ENCODE results near the gene CCDC77. TPM values are rescaled to one million over a fixed set of nuclear protein-coding genes. Genes with fewer than 3 reads are reported as not detected.
"Not testable (repeated sequence)": the region's sequence is repeated elsewhere in the genome, so short reads cannot be mapped to it uniquely, and the experiment has no call there.

Gene CCDC77
- total RNA-seq, 4 donors from 2014 or later, result 3.4 to 18.3 (median 5.7) TPM

DNA sequence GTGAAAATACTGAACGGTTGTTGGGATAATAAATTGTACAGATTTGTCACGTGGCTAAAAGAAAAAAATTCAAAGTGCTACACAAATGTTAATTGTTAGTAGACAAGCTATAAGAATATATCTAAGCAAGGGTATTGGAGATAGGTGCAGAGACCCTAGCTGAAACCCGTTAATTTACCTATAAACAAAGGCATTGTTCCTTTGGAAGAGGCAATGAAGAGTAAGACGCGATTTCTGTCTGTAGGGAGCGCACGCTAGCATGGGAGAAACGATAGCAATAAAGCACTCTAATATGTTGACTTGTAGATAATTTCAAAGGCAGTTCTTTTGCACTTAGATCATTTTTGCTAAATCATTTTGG, 565 bp downstream of the CCDC77 start:
- H3K4me3 ChIP-seq (ENCODE audit: low read depth, poor library complexity, severe bottlenecking), result peak overlapping the region; percentile 75
- DNase-seq (ENCODE audit: low spot score in 2 of 2), result no peak
- WGBS, 2 donors, result 1% methylated on average over 8 of the region's 8 CpGs
- intact Hi-C loops (cut with DNase I; ENCODE audit: low total_unique reads), result no loop called here
- TF ChIP-seq CTCF (IDR thresholded peaks at IDR 0.05) (no peak), POLR2A (IDR thresholded peaks at IDR 0.05) (no peak)

DNA sequence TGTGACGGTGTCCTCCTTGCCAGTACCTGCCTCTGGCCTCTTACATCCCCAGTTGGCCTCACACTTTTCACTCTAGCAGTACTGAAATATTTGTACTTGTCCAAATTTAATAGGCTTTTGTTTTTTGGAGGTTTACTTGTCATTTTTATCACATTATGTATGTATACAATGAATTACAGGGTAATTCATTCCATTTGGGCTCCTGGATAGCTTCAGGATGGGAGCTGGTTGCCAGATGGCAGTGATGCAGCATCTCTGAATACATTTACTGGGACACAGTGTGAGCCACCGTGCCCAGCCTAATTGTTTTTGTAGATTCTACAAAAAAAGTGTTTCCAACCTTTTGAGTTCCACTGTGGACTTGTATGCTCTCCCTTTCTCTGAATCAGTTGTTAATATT, 13.4 kb downstream of the CCDC77 start:
- 74 to 76% methylated on average over 2 of the region's 2 CpGs for WGBS, 2 donors

GRCh38 chr12:418432-418831, 17.0 kb downstream of the CCDC77 start:
- H3K4me3 ChIP-seq (ENCODE audit: low read depth, poor library complexity, severe bottlenecking), result no peak overlapping the region
- no peak for DNase-seq (ENCODE audit: low spot score in 2 of 2)
- intact Hi-C loops (cut with DNase I; ENCODE audit: low total_unique reads), result no loop called here
- WGBS, 2 donors, result 95 to 99% methylated on average over 6 of the region's 6 CpGs
- TF ChIP-seq POLR2A (IDR thresholded peaks at IDR 0.05) (no peak), CTCF (IDR thresholded peaks at IDR 0.05) (no peak)

More for the DNA sequence above, 13.4 kb downstream of the CCDC77 start:
- no peak for TF ChIP-seq CTCF (IDR thresholded peaks at IDR 0.05)
- TF ChIP-seq POLR2A (IDR thresholded peaks at IDR 0.05), result no peak
- intact Hi-C loops (cut with DNase I; ENCODE audit: low total_unique reads), result no loop called here
- H3K4me3 ChIP-seq (ENCODE audit: low read depth, poor library complexity, severe bottlenecking), result no peak overlapping the region
- no peak for DNase-seq (ENCODE audit: low spot score in 2 of 2)

DNA sequence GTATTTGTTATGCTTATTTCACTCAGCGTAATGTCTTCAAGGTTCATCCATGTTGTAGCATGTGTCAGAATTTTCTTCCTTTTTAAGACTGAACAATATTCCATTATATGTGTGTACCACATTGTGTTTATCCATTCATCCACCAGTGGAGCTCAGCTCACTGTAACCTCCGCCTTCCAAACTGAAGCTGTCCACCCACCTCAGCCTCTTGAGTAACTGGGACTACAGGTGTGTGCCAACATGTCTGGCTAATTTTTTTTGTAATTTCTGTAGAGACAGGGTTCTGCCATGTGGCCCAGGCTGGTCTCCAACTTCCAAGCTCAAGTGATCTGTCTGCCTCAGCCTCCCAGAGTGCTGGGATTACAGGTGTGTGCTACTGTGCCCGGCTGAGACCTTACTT, 21.1 kb downstream of the CCDC77 start:
- intact Hi-C loops (cut with DNase I; ENCODE audit: low total_unique reads), result no loop called here
- no peak for DNase-seq (ENCODE audit: low spot score in 2 of 2)
- TF ChIP-seq POLR2A (IDR thresholded peaks at IDR 0.05), result no peak
- TF ChIP-seq CTCF (IDR thresholded peaks at IDR 0.05), result no peak
- H3K4me3 ChIP-seq (ENCODE audit: low read depth, poor library complexity, severe bottlenecking), result no peak overlapping the region
- WGBS, 2 donors, result 93 to 94% methylated on average over 3 of the region's 3 CpGs

DNA sequence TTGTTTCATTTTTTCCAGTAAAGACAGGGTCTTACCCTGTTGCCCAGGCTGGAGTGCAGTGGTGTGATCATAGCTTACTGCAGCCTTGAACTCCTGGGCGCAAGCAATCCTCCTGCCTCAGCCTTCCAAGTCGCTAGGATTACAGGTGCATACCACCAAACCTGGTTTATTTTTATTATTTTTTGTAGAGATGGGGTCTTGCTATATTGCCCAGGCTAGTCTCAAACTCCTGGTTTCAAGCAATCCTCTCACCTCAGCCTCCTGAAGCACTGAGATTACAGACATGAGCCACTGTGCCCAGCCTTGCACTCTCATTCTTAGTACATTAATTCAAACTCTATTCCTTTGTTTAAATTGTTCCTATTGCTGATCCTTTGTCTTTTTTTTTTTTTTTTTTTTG, 34.3 kb downstream of the CCDC77 start:
- DNase-seq (ENCODE audit: low spot score in 2 of 2); intact Hi-C loops (cut with DNase I; ENCODE audit: low total_unique reads); H3K4me3 ChIP-seq (ENCODE audit: low read depth, poor library complexity, severe bottlenecking): not testable (repeated sequence)
- 97 to 98% methylated on average over 2 of the region's 2 CpGs for WGBS, 2 donors

GRCh38 chr12:442235-442884, 40.9 kb downstream of the CCDC77 start:
- intact Hi-C loops (cut with DNase I; ENCODE audit: low total_unique reads), result no loop called here
- TF ChIP-seq CTCF (IDR thresholded peaks at IDR 0.05) (no peak), POLR2A (IDR thresholded peaks at IDR 0.05) (no peak)
- no peak overlapping the region for H3K4me3 ChIP-seq (ENCODE audit: low read depth, poor library complexity, severe bottlenecking)
- peak in 1 of 2 donors; percentile 54 for DNase-seq (ENCODE audit: low spot score in 2 of 2)
- 58% methylated on average over 16 of the region's 16 CpGs for WGBS, 2 donors

Measured in lower leg skin (tissue), 4 donors.